ENCODE measurements around the gene OR4D2.

Gene OR4D2

DNA sequence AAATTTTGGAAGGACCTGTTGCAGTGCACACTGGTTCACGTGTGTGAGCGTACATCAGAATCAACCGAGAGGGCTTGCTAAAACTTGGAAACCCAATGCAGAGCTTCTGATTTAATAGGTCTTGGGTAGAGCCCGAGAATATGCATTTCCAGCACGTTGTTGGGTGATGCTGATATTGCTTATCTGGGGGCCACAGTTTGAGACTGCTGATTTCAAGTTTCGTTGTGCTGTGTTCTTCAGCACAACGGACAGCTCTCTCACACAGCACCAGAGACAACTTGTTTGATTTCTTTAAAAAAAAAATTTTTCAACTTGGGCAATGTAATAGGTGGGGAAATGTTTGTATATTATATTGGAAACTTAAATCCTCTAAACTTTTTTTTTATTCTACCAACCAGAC, 9.4 kb downstream of the OR4D2 start:
- no peak for DNase-seq

GRCh38 chr17:58181796-58182195, 15.0 kb downstream of the OR4D2 start:
- no peak for DNase-seq

- DNase-seq = no peak
Measured at GRCh38 chr17:58183514-58183913, 16.7 kb downstream of the OR4D2 start.

DNA sequence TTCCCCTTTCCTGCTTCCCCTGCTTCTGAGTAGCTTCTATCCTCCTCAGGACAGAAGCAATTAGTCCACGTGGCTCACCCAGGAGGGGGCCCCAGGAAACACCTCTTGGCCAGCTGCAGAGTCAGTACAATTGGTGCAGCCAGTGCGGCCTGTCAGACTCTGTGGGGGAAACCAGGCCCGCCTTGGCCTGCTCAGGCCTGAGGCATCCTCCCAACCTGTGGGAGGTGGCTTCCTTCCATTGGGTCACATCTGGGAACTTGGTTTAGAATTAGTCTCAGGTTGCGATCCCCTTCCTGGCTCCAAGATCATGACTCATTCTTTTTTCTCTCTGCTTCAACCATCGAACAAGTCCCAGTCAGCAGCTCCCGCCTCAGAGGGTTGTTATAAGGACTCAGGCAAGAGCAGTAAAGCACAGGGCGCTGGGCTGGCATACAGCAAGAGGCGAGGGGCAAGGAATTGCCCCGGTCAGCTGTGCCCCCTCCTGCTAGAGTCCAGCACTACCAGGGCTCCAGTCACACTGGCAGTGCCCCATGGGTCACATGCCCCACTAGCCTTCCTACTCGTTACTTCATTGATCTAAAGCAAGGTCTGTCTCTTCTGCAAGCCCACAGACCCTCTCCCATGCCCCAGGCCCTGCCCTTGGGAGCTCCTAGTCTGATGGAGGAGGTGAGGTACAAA, 17.7 kb downstream of the OR4D2 start:
- no peak for DNase-seq

DNA sequence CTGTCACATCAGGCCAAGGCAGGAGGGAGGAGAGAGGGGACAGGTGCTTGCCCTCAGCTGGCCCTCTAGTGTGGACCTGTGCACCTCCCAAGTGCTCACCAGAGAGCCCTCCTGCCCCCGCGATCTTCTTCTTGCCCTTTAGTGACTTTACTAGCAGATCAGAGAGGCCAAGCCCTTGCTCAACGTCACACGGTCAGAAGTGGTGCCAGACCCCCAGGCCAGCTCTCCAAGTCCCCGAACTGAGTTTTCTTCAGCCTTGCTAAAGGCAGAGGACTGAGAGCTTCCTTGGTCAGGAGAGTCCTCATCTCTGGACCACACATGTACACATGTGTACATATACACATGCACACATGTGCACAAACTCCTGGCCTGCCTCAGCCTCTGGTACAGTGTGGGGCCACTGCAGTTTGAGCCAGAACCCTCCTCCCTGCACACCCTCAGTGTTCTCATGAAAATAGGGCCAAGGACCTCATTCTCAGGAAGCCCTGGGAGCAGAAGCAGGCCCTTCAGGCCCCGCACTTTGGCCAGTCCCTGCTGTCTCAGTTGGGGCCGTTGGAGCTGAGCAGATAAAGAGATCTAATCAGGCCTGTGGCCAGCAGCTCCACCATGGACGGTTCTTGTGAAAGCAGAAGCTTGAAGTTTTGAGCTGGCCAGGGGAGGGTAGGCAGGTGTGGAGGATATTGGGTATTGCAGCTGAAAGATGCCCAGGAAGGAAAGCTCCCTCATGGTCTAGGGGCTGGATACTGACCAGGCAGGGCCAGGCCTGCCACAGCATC, 18.4 kb downstream of the OR4D2 start:
- DNase-seq = no peak

GRCh38 chr17:58186591-58186990, 19.8 kb downstream of the OR4D2 start:
- no peak for DNase-seq

GRCh38 chr17:58187063-58187462, 20.3 kb downstream of the OR4D2 start:
- no peak for DNase-seq

- no peak for DNase-seq
Measured at GRCh38 chr17:58187675-58188074, 20.9 kb downstream of the OR4D2 start.

DNA sequence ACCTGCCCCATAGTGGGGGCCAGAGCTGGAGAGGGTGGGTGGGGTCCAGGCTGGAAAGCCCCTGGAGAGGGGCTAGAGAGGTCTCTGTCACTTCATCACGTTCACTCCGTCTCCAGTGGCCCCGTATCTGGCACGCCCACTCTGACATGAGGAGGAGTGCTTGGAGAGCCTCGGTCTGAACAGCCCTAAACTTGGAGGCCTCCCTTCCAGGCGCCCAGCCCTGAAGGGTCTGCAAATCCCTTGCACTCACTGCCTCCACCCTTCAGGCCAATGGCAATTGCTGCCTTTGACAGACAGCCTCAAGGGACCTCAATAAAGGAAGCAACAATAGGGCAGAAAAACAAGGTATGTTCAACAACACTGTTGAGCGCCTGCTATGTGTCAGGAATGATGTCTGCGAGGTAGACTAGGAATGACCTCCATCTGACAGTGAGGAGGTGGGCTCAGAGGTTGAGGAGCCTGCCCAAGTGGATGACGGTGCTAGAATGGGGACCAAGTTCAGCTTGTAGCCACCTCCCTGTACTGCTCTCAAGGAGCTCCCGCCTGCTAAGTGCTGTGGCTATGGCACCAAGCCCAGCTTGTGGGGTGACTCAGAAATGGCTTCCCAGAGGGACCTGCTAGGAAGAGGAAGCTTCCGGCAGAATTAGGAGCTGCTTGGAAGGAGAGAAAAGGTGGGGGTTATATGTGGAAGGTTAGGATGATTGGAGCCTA, 22.8 kb downstream of the OR4D2 start:
- no peak for DNase-seq

- no peak for DNase-seq
Measured at GRCh38 chr17:58191241-58191896, 24.6 kb downstream of the OR4D2 start.

DNA sequence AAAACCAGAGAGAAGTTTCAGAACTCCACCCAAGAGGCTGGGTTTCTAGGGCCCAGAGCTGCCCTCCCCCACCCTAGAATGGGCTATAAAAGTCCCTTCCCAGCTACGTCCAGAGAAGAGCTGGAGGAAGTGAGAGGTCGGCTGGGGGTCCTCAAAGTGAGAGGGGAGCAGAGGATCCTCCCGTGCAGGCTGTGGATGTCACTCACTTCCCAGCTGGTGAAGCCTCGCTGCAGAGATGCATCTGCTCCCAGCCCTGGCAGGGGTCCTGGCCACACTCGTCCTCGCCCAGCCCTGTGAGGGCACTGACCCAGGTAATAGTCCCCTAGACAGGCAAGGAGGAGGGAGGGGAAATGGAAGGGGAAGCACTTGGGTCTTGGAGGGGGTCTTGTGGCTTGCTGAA, 25.8 kb downstream of the OR4D2 start, which contains the start of gene EPX:
Gene EPX (plus strand): TSS at position 115 of the 400 bp plus-strand sequence. CDS start 121 bp downstream, at position 236.
- DNase-seq = no peak

DNA sequence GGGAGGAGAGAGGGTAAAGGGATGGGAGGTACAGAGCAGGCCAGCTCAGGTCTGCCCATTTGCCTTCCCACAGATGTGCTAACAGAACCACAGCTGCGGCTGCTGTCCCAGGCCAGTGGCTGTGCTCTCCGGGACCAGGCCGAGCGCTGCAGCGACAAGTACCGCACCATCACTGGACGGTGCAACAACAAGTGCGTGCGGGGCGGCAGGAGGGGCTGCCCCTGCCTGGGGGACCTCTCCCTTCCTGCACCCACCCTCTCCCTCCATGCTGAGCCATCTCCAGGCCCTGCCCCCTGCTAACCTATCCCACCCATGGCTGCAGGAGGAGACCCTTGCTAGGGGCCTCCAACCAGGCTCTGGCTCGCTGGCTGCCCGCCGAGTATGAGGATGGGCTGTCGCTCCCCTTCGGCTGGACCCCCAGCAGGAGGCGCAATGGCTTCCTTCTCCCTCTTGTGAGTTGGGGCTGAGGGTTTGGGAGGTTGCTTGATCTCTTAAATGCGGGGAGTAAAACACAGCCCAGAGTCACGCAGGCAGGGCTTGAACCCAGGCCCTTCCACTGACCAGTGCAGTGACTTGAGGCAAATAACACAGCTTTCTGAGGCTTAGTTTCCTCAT, 27.0 kb downstream of the OR4D2 start:
- DNase-seq = no peak

GRCh38 chr17:58195518-58196123, 28.8 kb downstream of the OR4D2 start:
- no peak for DNase-seq

DNA sequence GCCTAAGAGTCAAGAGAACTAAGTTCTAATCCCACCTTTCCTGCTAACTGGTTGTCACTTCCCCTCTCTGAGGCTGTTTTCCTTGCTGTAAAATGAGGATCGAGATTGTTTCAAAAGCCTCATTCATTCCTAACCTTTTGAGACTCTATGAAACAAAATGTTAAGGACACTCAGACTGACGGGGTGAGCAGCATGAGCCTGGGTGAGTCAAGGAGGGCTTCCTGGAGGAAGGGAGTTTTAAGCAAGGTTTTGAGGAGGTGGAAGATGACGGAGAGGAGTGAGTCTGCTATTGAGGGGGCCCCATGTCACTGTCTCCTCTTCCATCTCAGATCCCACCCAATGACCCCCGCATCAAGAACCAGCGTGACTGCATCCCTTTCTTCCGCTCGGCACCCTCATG, 29.8 kb downstream of the OR4D2 start:
- no peak for DNase-seq

GRCh38 chr17:58200024-58200633, 33.3 kb downstream of the OR4D2 start:
- no peak for DNase-seq

GRCh38 chr17:58202859-58203258, 36.1 kb downstream of the OR4D2 start:
- DNase-seq = no peak

- no peak for DNase-seq
Measured at GRCh38 chr17:58204796-58205195, 38.0 kb downstream of the OR4D2 start.

GRCh38 chr17:58205936-58206335, 39.2 kb downstream of the OR4D2 start:
- DNase-seq = no peak

DNA sequence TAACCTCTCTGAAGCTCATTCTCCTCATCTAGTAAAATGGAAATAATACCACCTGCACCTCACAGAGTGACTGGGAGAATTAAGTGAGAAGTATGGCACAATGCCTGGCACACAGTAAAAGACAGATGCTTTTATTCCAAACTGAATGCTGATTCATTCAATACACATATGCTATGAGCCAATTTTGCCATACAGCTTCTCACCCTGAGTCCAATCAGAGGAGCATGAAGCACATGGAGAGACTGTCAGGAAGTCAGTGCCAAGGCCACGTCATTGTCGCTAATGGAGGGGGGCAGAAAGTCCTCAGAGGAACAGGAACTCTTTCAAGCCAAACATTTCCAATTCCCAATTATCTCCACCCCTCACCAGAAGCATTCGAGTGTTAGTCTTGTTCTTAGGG, 40.7 kb downstream of the OR4D2 start:
- DNase-seq = no peak

DNA sequence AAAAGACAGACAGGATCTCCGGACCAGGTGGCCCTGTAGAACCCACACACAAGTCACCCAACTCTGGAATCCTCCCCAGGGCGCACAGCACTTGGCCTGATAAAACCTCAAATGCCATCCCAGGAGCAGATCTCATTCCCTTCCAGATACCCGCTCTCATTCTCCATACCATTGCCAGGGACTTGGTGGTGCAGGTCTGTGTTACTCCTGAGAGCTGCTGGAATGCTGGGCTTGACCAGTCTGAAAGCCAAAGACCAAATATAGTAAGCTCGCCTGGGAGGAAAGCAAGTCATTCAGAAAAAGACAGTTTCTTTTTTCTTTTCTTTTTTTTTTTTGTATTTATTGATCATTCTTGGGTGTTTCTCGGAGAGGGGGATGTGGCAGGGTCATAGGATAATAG, 41.6 kb downstream of the OR4D2 start:
- no peak for DNase-seq

GRCh38 chr17:58210922-58211321, 44.1 kb downstream of the OR4D2 start:
- DNase-seq = no peak

GRCh38 chr17:58215685-58216084, 48.9 kb downstream of the OR4D2 start:
- no peak for DNase-seq
